OCI-LY7 (cell line): Measurements from ENCODE around the gene IZUMO2. TPM values are rescaled to one million over a fixed set of nuclear protein-coding genes. Genes with fewer than 3 reads are reported as not detected.

ENCODE experiments used
- BruUV-seq: library from RNA; stranded (reverse); fragments of 400-500 nt; replicated peaks from 2 replicates; lab custom pipeline; 2021; lab: Mats Ljungman, UMichigan
- CTCF ChIA-PET: fragments of 300-600 bp; sonication (Branson Sonifier 250); formaldehyde crosslinking; loops from one replicate; lab custom pipeline; 2022; ENCODE audit warnings: antibody characterized with exemption; ENCODE audit not compliant: unreplicated experiment; lab: Charles Lee
- POLR2A ChIA-PET: fragments of 300-600 bp; sonication (Branson Sonifier 250); formaldehyde crosslinking; loops from one replicate; lab custom pipeline; 2022; ENCODE audit warnings: antibody characterized with exemption; lab: Charles Lee
- DNase-seq: peaks from one replicate; pipeline ENCODE4 v3.0.0-alpha.2; 2015; ENCODE audit warnings: low spot score
- H2AFZ ChIP-seq: fragments of 200-600 bp; sonication (generic), shearing (Covaris generic); 2 replicates; pipeline ENCODE4 v1.6.1; 2014; ENCODE audit warnings: mild to moderate bottlenecking, antibody characterized with exemption, low read length, moderate library complexity
- H3K27ac ChIP-seq: fragments of 200-600 bp; sonication (generic); 2 replicates; pipeline ENCODE4 v1.5.1; 2014; ENCODE audit warnings: mixed run types, low read depth, mild to moderate bottlenecking, moderate library complexity, low read length, inconsistent platforms; ENCODE audit not compliant: poor library complexity, severe bottlenecking
- H3K36me3 ChIP-seq: fragments of 200-600 bp; sonication (generic); 2 replicates; pipeline ENCODE4 v1.6.1; 2014; ENCODE audit warnings: mild to moderate bottlenecking, antibody characterized with exemption, low read length, moderate library complexity, mixed read lengths; ENCODE audit not compliant: insufficient read depth
- H3K4me1 ChIP-seq: fragments of 200-600 bp; sonication (generic); 2 replicates; pipeline ENCODE4 v1.5.1; 2014; ENCODE audit warnings: mild to moderate bottlenecking, low read length; ENCODE audit not compliant: insufficient read depth, poor library complexity, severe bottlenecking
- H3K4me2 ChIP-seq: fragments of 200-600 bp; sonication (generic); 2 replicates; pipeline ENCODE4 v1.6.1; 2014; ENCODE audit warnings: mild to moderate bottlenecking, low read length
- H3K4me3 ChIP-seq: fragments of 200-600 bp; sonication (generic); 2 replicates; pipeline ENCODE4 v1.5.1; 2014; ENCODE audit warnings: mild to moderate bottlenecking, low read depth, low read length; ENCODE audit not compliant: poor library complexity, severe bottlenecking
- H3K79me2 ChIP-seq: fragments of 200-600 bp; sonication (generic); 2 replicates; pipeline ENCODE4 v1.6.1; 2016; ENCODE audit warnings: low read depth, mild to moderate bottlenecking, low read length, moderate library complexity, mixed read lengths; ENCODE audit not compliant: insufficient read depth
- H3K9me2 ChIP-seq: fragments of 200-600 bp; sonication (generic); 2 replicates; pipeline ENCODE4 v1.6.1; 2016; ENCODE audit warnings: mild to moderate bottlenecking, low read length, mixed read lengths; ENCODE audit not compliant: insufficient read depth
- H3K9me3 ChIP-seq: fragments of 200-600 bp; sonication (generic); 2 replicates; pipeline ENCODE4 v1.6.1; 2014; ENCODE audit warnings: mild to moderate bottlenecking, mixed run types, low read length, mixed read lengths
- H4K20me1 ChIP-seq: fragments of 200-600 bp; sonication (generic); 2 replicates; pipeline ENCODE4 v1.6.1; 2014; ENCODE audit warnings: mild to moderate bottlenecking, antibody characterized with exemption, low read length, moderate library complexity, mixed read lengths; ENCODE audit not compliant: insufficient read depth
- CTCF ChIP-seq: fragments of 200-600 bp; sonication (generic); conservative IDR thresholded peaks from 2 replicates; pipeline ENCODE4 v1.5.1; 2014; ENCODE audit warnings: mild to moderate bottlenecking, antibody characterized with exemption, low read length, moderate library complexity, mixed read lengths
- EZH2phosphoT487 ChIP-seq: fragments of 200-600 bp; sonication (generic); IDR thresholded peaks from 2 replicates; pipeline ENCODE4 v1.6.1; 2018; ENCODE audit warnings: low read depth, borderline replicate concordance, mild to moderate bottlenecking, mixed run types, antibody characterized with exemption, low read length, moderate library complexity, mixed read lengths
- intact Hi-C: fragments of 100-400 bp; cut with micrococcal nuclease; formaldehyde crosslinking; loops from one replicate; pipeline ENCODE4 v1.10.0; 2022; ENCODE audit not compliant: unreplicated experiment
- total RNA-seq, 2 experiments: library from RNA; depleted of rRNA in 1 of 2; stranded (reverse); fragments of >200 nt in 1 of 2; shearing (Covaris generic) in 1 of 2; gene quantifications; 2 replicates each; pipeline ENCODE4 v1.2.3, GENCODE V29; 2014 to 2022

IZUMO2 gene
- total RNA-seq, 2 experiments from 2014 or later: not detected

DNA sequence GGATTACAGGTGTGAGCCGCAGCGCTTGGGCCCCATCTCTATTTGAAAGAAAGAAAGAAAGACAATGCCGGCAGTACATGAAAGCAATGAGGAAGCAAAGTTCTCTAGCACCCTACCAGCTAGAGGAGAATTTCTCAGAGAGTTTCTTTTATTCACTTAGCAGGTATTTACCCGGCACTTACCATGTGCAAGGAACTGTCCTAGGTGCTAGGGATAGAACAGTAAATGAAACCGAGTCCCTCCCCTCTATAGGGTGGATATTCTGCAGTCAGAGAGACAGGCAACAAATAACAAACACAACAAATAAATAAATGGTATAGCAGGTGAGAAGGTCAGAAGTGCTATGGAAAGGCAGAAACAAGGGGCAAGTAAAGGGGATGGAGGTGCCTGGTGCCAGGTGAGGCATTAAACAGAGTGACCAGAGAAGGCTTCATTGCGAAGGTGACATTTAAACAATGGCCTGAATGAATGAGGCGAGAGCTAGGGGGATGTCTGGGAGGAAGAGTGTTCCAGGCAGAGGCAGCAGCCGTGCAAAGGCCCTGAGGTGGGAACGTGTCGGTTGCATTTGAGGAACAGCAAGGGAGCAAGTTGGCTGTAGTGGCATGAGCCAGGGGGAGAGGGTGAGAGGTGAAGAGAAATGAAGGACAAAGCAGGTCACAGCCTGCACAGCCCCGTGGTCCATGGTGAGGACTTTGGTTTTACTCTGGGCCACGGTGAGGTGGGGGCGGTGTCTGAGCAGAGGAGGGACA lies 29.6 kb upstream of the IZUMO2 start:
- ChIA-PET CTCF (interaction anchor here (0.6 kb wide), 1 partner anchor 136 kb away, joined by 3 read pairs; the partner anchor contains the start of gene KCNC3), POLR2A (interaction anchor here (0.6 to 0.7 kb wide), 3 partner anchors 17 to 90 kb away, joined by 3 to 4 read pairs (median 3); no protein-coding TSS in a partner anchor)
- Histone ChIP-seq H3K4me1 (no peaks in the 10 kb centered on the region), H4K20me1 (no peaks in the 10 kb centered on the region), H3K27ac (no peak overlapping the region), H2AFZ (no peak overlapping the region), H3K36me3 (no peaks in the 10 kb centered on the region), H3K9me3 (no peaks in the 10 kb centered on the region), H3K4me2 (no peak overlapping the region), H3K79me2 (no peaks in the 10 kb centered on the region), H3K4me3 (no peak overlapping the region), H3K9me2 (no peaks in the 10 kb centered on the region)
- DNase-seq: no peak
- TF ChIP-seq CTCF: no peak
- no peak for TF ChIP-seq EZH2phosphoT487
- intact Hi-C loops: no loop called here
- no TSS peak for BruUV-seq

DNA sequence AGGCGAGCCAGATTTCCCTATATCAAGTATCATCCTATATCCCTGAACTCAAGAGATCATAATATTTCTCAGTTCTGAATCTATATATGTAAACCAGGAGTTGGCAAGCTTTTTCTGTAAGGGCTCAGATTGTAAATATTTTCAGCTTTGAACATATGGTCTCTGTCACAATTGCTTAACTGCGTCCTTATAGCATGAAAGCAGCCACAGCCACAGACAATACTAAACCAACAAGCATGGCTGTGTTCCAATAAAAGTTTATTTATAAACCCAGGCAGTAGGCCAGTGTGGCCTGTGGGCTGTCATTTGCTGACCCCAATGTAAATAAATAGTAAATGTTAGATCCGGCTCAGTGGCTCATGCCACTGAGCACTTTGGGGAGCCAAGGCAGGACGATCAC lies 28.1 kb upstream of the IZUMO2 start:
- H3K4me2 ChIP-seq: no peak overlapping the region
- POLR2A ChIA-PET: no interaction called here

More for the DNA sequence above, 28.1 kb upstream of the IZUMO2 start:
- TF ChIP-seq EZH2phosphoT487: no peak
- no peak for TF ChIP-seq CTCF
- Histone ChIP-seq H2AFZ (no peak overlapping the region), H3K27ac (no peak overlapping the region), H3K4me1 (no peaks in the 10 kb centered on the region), H3K9me2 (no peaks in the 10 kb centered on the region), H4K20me1 (no peaks in the 10 kb centered on the region), H3K79me2 (no peaks in the 10 kb centered on the region), H3K9me3 (no peaks in the 10 kb centered on the region), H3K36me3 (no peaks in the 10 kb centered on the region), H3K4me3 (no peak overlapping the region)
- intact Hi-C loops: no loop called here
- DNase-seq: no peak
- BruUV-seq: no TSS peak
- CTCF ChIA-PET: no interaction called here
